ENCODE measurements around the gene ZNF441.

ZNF441 gene

DNA sequence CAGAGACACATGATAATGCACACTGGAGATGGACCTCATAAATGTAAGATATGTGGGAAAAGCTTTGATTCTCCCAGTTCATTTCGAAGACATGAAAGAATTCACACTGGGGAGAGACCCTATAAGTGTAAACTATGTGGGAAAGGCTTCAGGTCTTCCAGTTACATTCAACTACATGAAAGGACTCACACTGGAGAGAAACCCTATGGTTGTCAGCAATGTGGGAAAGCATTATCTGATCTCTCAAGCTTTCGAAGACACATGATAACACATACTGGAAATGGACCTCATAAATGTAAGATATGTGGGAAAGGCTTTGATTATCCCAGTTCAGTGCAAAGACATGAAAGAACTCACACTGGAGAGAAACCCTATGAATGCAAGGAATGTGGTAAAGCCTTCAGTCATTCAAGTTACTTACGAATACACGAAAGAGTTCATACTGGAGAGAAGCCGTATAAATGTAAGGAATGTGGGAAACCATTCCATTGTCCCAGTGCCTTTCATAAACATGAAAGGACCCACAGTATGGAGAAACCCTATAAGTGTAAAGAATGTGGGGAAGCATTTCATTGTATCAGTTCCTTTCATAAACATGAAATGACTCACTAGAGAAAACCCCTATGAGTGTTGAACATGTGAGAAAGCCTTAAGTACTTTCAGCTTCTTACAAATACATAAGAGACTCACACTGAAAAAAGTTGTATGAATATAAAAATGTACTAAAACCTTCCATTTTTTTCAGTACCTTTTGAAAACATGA is 14.7 kb downstream of the ZNF441 start:
- Histone ChIP-seq H3K4me1 (ENCODE audit: control insufficient read depth, low read length) (no peaks in the 10 kb centered on the region), H3K79me2 (ENCODE audit: control insufficient read depth, low read length) (no peaks in the 10 kb centered on the region), H3K27ac (ENCODE audit: low read depth, low read length) (no peak overlapping the region), H3K9me3 (ENCODE audit: control insufficient read depth, insufficient read depth, low read length) (peaks cover 47% of the 10 kb centered on the region), H3K4me2 (ENCODE audit: low read length) (no peak overlapping the region), H3K4me3 (ENCODE audit: low read length) (no peak overlapping the region), H3K9me2 (replicated peaks; ENCODE audit: control insufficient read depth, low read length) (no peaks in the 10 kb centered on the region), H3F3A (ENCODE audit: control insufficient read depth, insufficient read depth) (no peaks in the 10 kb centered on the region), H3K36me3 (ENCODE audit: control insufficient read depth, low read length) (peaks cover 65% of the 10 kb centered on the region), H3K27me3 (ENCODE audit: control insufficient read depth, low read length) (no peaks in the 10 kb centered on the region), H4K20me1 (ENCODE audit: control insufficient read depth, insufficient read depth, low read depth, low read length) (no peaks in the 10 kb centered on the region)
- no peak for TF ChIP-seq EZH2phosphoT487 (IDR thresholded peaks at IDR 0.05; ENCODE audit: borderline replicate concordance, low read length)
- no peak for TF ChIP-seq CTCF (IDR thresholded peaks at IDR 0.05; ENCODE audit: low read depth, low read length, poor library complexity, severe bottlenecking)

DNA sequence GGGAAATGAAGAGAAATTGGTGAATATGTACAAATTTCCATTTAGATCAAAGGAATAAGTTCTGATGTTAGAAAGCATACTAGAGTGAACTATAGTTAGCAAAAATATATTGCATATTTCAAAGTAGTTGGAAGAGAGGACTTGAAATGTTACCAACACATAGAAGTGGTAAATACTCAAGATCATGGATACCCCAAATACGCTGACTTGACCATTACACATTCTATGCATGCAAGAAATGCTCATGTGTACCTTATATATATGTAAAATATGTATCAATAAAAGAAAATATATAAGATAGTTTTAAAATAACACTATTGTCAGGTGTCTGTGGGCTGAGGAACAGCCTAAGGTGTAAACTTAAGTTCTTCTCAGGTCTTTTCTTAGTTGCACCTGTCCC is 17.0 kb downstream of the ZNF441 start:
- Histone ChIP-seq H3K9me3 (ENCODE audit: control insufficient read depth, insufficient read depth, low read length) (peaks cover 38% of the 10 kb centered on the region), H3K4me2 (ENCODE audit: low read length) (no peak overlapping the region), H3K27ac (ENCODE audit: low read depth, low read length) (no peak overlapping the region), H3K36me3 (ENCODE audit: control insufficient read depth, low read length) (peaks cover 48% of the 10 kb centered on the region), H3K79me2 (ENCODE audit: control insufficient read depth, low read length) (no peaks in the 10 kb centered on the region), H3K4me1 (ENCODE audit: control insufficient read depth, low read length) (no peaks in the 10 kb centered on the region), H3K4me3 (ENCODE audit: low read length) (no peak overlapping the region), H4K20me1 (ENCODE audit: control insufficient read depth, insufficient read depth, low read depth, low read length) (no peaks in the 10 kb centered on the region), H3F3A (ENCODE audit: control insufficient read depth, insufficient read depth) (no peaks in the 10 kb centered on the region), H3K27me3 (ENCODE audit: control insufficient read depth, low read length) (no peaks in the 10 kb centered on the region), H3K9me2 (replicated peaks; ENCODE audit: control insufficient read depth, low read length) (no peaks in the 10 kb centered on the region)
- TF ChIP-seq EZH2phosphoT487 (IDR thresholded peaks at IDR 0.05; ENCODE audit: borderline replicate concordance, low read length) = no peak
- TF ChIP-seq CTCF (IDR thresholded peaks at IDR 0.05; ENCODE audit: low read depth, low read length, poor library complexity, severe bottlenecking) = no peak

DNA sequence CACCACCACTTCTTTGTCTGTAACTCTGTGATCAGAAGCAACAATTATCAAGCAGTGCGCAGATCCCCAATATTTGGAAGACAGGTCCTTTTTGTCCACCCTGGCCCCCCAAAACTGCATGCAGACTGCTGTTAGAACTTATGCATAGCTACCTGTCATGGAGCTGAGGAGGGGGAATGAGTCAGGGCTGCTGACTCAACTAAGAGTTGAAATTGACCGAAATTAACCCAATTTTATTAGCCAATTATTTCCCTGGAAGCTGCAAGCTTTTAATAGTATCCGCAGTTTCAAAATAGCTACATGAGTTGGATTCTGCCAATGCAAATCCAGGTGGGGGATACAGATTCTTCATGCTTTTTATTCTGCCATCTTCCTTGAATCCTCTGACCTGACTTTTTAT is 17.6 kb downstream of the ZNF441 start:
- TF ChIP-seq EZH2phosphoT487 (IDR thresholded peaks at IDR 0.05; ENCODE audit: borderline replicate concordance, low read length) (no peak), CTCF (IDR thresholded peaks at IDR 0.05; ENCODE audit: low read depth, low read length, poor library complexity, severe bottlenecking) (no peak)
- H3K27me3 ChIP-seq (ENCODE audit: control insufficient read depth, low read length) = no peaks in the 10 kb centered on the region
- no peaks in the 10 kb centered on the region for H3F3A ChIP-seq (ENCODE audit: control insufficient read depth, insufficient read depth)
- H3K4me2 ChIP-seq (ENCODE audit: low read length) = no peak overlapping the region
- no peaks in the 10 kb centered on the region for H4K20me1 ChIP-seq (ENCODE audit: control insufficient read depth, insufficient read depth, low read depth, low read length)
- peaks cover 45% of the 10 kb centered on the region for H3K36me3 ChIP-seq (ENCODE audit: control insufficient read depth, low read length)
- H3K9me3 ChIP-seq (ENCODE audit: control insufficient read depth, insufficient read depth, low read length) = peaks cover 37% of the 10 kb centered on the region
- H3K4me3 ChIP-seq (ENCODE audit: low read length) = no peak overlapping the region
- no peaks in the 10 kb centered on the region for H3K9me2 ChIP-seq (replicated peaks; ENCODE audit: control insufficient read depth, low read length)
- H3K4me1 ChIP-seq (ENCODE audit: control insufficient read depth, low read length) = no peaks in the 10 kb centered on the region
- no peak overlapping the region for H3K27ac ChIP-seq (ENCODE audit: low read depth, low read length)
- H3K79me2 ChIP-seq (ENCODE audit: control insufficient read depth, low read length) = no peaks in the 10 kb centered on the region
